NB4 (cell line): Measurements from ENCODE around the gene TGM4.

Experiments
- CTCF ChIP-seq: IDR thresholded peaks from one replicate; pipeline ENCODE4 v1.5.1; 2012; ENCODE audit warnings: low read depth, low read length
- POLR2A ChIP-seq: IDR thresholded peaks from 2 replicates; pipeline ENCODE4 v1.6.1; 2011; ENCODE audit warnings: mild to moderate bottlenecking; ENCODE audit not compliant: insufficient read length; ENCODE audit errors: extremely low read depth

GRCh38 chr3:44927371-44927770 is 53.0 kb downstream of the TGM4 start:
- TF ChIP-seq CTCF (no peak), POLR2A (no peak)
